ENCODE measurements around the gene IL1RN.

The IL1RN gene

DNA sequence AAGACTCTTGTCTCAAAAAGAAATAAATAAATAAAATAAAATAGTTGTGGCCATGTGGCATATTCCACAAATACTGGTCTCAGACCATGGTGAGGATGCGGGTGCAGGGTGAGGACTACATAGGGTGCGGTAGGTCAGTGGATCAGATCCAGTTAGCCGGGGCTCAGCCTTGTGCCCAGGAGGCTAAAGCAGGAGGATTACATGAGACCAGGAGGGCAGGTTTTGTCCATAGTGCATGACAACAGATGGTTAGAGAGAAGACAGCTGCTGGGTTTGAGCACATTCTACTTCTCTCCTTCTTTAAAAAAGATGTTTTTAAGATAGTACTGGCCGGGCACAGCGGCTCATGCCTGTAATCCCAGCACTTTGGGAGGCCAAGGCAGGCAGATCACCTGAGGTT, 33.6 kb downstream of the IL1RN start:
- DNase-seq (ENCODE audit: low read depth), result no peak
- H3K4me3 ChIP-seq (ENCODE audit: control insufficient read depth, low read depth, low read length), result no peak overlapping the region
- TF ChIP-seq, protein P1, sequence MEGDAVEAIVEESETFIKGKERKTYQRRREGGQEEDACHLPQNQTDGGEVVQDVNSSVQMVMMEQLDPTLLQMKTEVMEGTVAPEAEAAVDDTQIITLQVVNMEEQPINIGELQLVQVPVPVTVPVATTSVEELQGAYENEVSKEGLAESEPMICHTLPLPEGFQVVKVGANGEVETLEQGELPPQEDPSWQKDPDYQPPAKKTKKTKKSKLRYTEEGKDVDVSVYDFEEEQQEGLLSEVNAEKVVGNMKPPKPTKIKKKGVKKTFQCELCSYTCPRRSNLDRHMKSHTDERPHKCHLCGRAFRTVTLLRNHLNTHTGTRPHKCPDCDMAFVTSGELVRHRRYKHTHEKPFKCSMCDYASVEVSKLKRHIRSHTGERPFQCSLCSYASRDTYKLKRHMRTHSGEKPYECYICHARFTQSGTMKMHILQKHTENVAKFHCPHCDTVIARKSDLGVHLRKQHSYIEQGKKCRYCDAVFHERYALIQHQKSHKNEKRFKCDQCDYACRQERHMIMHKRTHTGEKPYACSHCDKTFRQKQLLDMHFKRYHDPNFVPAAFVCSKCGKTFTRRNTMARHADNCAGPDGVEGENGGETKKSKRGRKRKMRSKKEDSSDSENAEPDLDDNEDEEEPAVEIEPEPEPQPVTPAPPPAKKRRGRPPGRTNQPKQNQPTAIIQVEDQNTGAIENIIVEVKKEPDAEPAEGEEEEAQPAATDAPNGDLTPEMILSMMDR (conservative IDR thresholded peaks at IDR 0.05; ENCODE audit: control insufficient read depth, insufficient read depth, low read depth, low read length), result no peak

DNA sequence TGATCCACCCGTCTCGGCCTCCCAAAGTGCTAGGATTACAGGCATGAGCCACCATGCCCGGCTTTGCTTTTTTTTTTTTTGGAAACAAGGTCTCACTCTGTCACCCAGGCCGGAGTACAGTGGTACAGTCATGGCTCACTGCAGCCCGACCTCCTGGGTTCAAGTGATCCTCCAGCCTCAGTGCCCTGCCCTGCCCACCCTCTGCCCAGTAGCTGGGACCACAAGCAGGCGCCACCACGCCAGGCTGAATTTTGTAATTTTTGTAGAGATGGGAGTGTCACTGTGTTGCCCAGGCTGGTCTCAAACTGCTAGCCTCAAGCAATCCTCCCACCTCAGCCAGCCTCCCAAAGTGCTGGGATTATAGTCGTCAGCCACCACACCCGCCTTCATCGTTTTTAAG, 34.8 kb downstream of the IL1RN start:
- TF ChIP-seq, protein P1 (conservative IDR thresholded peaks at IDR 0.05; ENCODE audit: control insufficient read depth, insufficient read depth, low read depth, low read length), result no peak
- no peak for DNase-seq (ENCODE audit: low read depth)
- no peak overlapping the region for H3K4me3 ChIP-seq (ENCODE audit: control insufficient read depth, low read depth, low read length)

DNA sequence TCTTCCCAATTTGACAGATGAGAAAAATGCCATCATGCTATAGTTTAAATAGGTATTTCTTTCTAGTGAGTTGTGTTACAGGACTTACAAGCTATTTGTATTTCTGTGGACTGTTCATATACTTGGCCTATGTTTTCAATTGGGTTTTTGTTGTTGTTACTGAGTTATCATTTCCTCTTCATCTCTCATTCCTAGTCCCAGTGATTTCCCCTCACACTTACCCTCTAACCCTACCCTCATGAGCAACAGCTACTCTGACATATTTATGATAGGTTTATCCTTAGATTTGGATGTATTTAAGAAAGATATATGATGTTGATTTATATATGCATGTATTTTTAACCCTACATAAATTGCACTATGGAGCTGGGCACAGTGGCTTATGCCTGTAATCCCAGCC, 35.5 kb downstream of the IL1RN start:
- H3K4me3 ChIP-seq (ENCODE audit: control insufficient read depth, low read depth, low read length), result no peak overlapping the region
- DNase-seq (ENCODE audit: low read depth), result no peak
- TF ChIP-seq, protein P1 (conservative IDR thresholded peaks at IDR 0.05; ENCODE audit: control insufficient read depth, insufficient read depth, low read depth, low read length), result no peak

DNA sequence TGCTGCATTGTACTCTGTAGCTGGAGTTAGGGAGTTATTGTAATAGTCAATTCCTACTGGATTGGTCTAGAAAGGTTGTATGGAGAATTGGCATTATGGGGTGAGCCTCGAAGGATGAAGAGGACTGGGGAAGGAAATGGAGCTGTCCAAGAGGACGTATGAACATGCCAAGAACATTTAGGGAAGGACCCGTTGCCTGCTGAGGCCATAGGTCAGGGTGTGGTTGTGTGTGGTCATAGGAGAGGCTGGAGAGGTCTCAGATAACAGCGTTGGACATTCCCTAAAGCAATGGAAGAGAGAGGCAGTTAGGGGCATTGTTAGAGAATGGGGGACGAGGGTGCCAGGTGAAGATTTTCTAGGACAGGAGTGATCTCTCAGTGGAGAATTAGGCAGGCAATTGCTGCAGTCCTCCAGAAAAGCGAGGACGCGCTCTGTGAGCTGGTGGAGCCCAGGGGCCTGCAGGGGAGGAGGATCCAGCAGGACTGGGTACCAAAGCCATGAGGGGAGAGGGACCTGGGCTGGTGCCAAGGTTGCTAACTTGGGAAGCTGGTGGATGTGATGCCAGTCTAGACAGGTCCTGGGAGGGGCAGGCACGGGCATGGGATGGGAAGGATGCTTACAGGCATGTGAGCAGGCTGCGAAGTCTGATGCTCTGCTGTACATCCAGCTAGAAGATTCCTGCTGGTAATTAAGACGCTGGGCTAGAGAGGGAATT, 37.0 kb downstream of the IL1RN start:
- DNase-seq (ENCODE audit: low read depth), result no peak
- TF ChIP-seq, protein P1 (conservative IDR thresholded peaks at IDR 0.05; ENCODE audit: control insufficient read depth, insufficient read depth, low read depth, low read length), result no peak
- H3K4me3 ChIP-seq (ENCODE audit: control insufficient read depth, low read depth, low read length), result no peak overlapping the region

DNA sequence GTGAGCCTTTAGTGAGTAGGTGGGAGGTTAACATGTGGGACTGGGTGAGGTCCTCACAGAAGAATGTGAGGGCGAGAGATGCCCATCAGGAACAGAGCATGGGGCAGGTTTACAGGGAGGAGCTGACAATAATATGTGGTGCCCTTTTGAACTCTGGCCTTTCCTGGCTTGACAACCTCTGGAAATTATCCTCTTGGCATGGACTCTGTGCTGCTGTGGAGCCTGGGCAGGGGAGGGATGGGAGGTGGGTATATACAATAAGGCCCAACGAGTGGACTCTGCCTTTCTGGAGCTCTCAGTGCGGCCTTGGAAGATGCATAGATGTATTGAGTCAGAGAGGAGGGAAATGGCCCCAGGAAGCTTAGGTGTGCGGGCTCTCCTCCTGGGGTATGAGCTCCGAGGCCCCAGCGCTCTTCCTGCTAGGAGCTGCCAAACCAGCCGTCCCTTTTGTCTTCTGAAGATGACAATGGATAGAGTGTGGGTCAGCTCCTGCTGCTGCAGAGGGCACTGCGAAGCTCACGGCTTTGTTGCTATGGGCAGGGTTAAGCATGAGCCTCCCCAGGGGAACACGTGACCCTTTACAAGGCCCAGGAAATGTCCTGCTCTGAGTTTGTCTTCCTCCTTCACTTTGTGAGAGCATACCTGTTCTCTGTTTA, 37.7 kb downstream of the IL1RN start:
- TF ChIP-seq, protein P1 (conservative IDR thresholded peaks at IDR 0.05; ENCODE audit: control insufficient read depth, insufficient read depth, low read depth, low read length), result no peak
- DNase-seq (ENCODE audit: low read depth), result no peak
- H3K4me3 ChIP-seq (ENCODE audit: control insufficient read depth, low read depth, low read length), result no peak overlapping the region

DNA sequence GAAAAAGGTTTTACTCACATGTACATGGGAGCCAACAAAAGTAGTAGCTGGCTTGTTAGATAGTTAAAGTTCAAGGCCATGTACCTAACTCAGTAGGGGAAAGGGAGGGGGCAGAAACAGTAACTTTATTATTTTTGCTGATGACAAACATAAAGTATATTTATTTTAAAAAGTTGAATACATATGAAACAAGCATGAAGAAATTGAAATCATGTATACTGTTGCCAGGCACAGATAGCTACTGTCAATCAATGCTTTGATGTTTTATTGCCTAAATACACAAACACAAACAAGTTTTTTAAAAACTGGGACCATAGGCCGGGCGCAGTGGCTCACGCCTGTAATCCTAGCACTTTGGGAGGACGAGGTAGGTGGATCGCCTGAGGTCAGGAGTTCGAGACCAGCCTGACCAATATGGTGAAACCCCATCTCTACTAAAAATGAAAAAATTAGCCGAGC, 38.8 kb downstream of the IL1RN start:
- no peak for DNase-seq (ENCODE audit: low read depth)
- H3K4me3 ChIP-seq (ENCODE audit: control insufficient read depth, low read depth, low read length), result no peak overlapping the region
- TF ChIP-seq, protein P1 (conservative IDR thresholded peaks at IDR 0.05; ENCODE audit: control insufficient read depth, insufficient read depth, low read depth, low read length), result no peak
